Measurements from ENCODE around the gene TBC1D14.
A peak's percentile ranks its signal among the peaks of the same experiment; 100 is the strongest.

TBC1D14 gene

GRCh38 chr4:6909113-6909969, at the start of gene TBC1D14:
Gene TBC1D14, plus strand, starts transcription at chr4:6909826. Its CDS starts 13,564 bp downstream, at chr4:6923390.
- Histone ChIP-seq H3K4me1 (ENCODE audit: control insufficient read depth in 2 of 2, insufficient read depth in 2 of 2, low read length in 2 of 2) (peaks cover 21 to 24% of the 10 kb centered on the region in 2 donors), H3K9me3 (ENCODE audit: control insufficient read depth in 2 of 2, low read length in 2 of 2) (no peaks in the 10 kb centered on the region), H3K9ac (ENCODE audit: low read depth in 1 of 2, low read length in 2 of 2) (peak within 1 kb of the TSS; percentile 79 to 89), H3K4me3 (ENCODE audit: low read length in 2 of 2) (peak within 1 kb of the TSS; percentile 80), H3K27ac (ENCODE audit: low read depth in 2 of 2, low read length in 2 of 2) (peak within 1 kb of the TSS; percentile 94), H3K36me3 (ENCODE audit: control insufficient read depth in 2 of 2, insufficient read depth in 2 of 2, low read length in 2 of 2) (no peaks in the 10 kb centered on the region), H3K27me3 (ENCODE audit: control insufficient read depth in 2 of 2, insufficient read depth in 2 of 2, low read length in 2 of 2) (no peaks in the 10 kb centered on the region)

- Histone ChIP-seq H3K27me3 (ENCODE audit: control insufficient read depth in 2 of 2, insufficient read depth in 2 of 2, low read length in 2 of 2) (no peaks in the 10 kb centered on the region), H3K4me1 (ENCODE audit: control insufficient read depth in 2 of 2, insufficient read depth in 2 of 2, low read length in 2 of 2) (no peaks in the 10 kb centered on the region), H3K27ac (ENCODE audit: low read depth in 2 of 2, low read length in 2 of 2) (no peak overlapping the region), H3K36me3 (ENCODE audit: control insufficient read depth in 2 of 2, insufficient read depth in 2 of 2, low read length in 2 of 2) (peaks cover 40 to 50% of the 10 kb centered on the region in 2 donors), H3K9ac (ENCODE audit: low read depth in 1 of 2, low read length in 2 of 2) (no peak overlapping the region), H3K9me3 (ENCODE audit: control insufficient read depth in 2 of 2, low read length in 2 of 2) (no peaks in the 10 kb centered on the region), H3K4me3 (ENCODE audit: low read length in 2 of 2) (no peak overlapping the region)
Observed at GRCh38 chr4:6868386-6868785, 41.2 kb upstream of the TBC1D14 start.

GRCh38 chr4:6869944-6870343, 39.7 kb upstream of the TBC1D14 start:
- Histone ChIP-seq H3K4me3 (ENCODE audit: low read length in 2 of 2) (no peak overlapping the region), H3K4me1 (ENCODE audit: control insufficient read depth in 2 of 2, insufficient read depth in 2 of 2, low read length in 2 of 2) (no peaks in the 10 kb centered on the region), H3K36me3 (ENCODE audit: control insufficient read depth in 2 of 2, insufficient read depth in 2 of 2, low read length in 2 of 2) (peaks cover 48 to 58% of the 10 kb centered on the region in 2 donors), H3K27me3 (ENCODE audit: control insufficient read depth in 2 of 2, insufficient read depth in 2 of 2, low read length in 2 of 2) (no peaks in the 10 kb centered on the region), H3K9ac (ENCODE audit: low read depth in 1 of 2, low read length in 2 of 2) (no peak overlapping the region), H3K27ac (ENCODE audit: low read depth in 2 of 2, low read length in 2 of 2) (no peak overlapping the region), H3K9me3 (ENCODE audit: control insufficient read depth in 2 of 2, low read length in 2 of 2) (no peaks in the 10 kb centered on the region)

- Histone ChIP-seq H3K9me3 (ENCODE audit: control insufficient read depth in 2 of 2, low read length in 2 of 2) (no peaks in the 10 kb centered on the region), H3K9ac (ENCODE audit: low read depth in 1 of 2, low read length in 2 of 2) (no peak overlapping the region), H3K4me3 (ENCODE audit: low read length in 2 of 2) (no peak overlapping the region), H3K27me3 (ENCODE audit: control insufficient read depth in 2 of 2, insufficient read depth in 2 of 2, low read length in 2 of 2) (no peaks in the 10 kb centered on the region), H3K4me1 (ENCODE audit: control insufficient read depth in 2 of 2, insufficient read depth in 2 of 2, low read length in 2 of 2) (peaks cover 0 to 2% of the 10 kb centered on the region in 2 donors), H3K36me3 (ENCODE audit: control insufficient read depth in 2 of 2, insufficient read depth in 2 of 2, low read length in 2 of 2) (peaks cover 55 to 58% of the 10 kb centered on the region in 2 donors), H3K27ac (ENCODE audit: low read depth in 2 of 2, low read length in 2 of 2) (no peak overlapping the region)
Observed at GRCh38 chr4:6873291-6873690, 36.3 kb upstream of the TBC1D14 start.

- no peak overlapping the region for H3K4me3 ChIP-seq (ENCODE audit: low read length in 2 of 2)
- no peaks in the 10 kb centered on the region for H3K27me3 ChIP-seq (ENCODE audit: control insufficient read depth in 2 of 2, insufficient read depth in 2 of 2, low read length in 2 of 2)
- no peak overlapping the region for H3K27ac ChIP-seq (ENCODE audit: low read depth in 2 of 2, low read length in 2 of 2)
- H3K4me1 ChIP-seq (ENCODE audit: control insufficient read depth in 2 of 2, insufficient read depth in 2 of 2, low read length in 2 of 2), result peaks cover 0 to 2% of the 10 kb centered on the region in 2 donors
- H3K9ac ChIP-seq (ENCODE audit: low read depth in 1 of 2, low read length in 2 of 2), result no peak overlapping the region
- H3K36me3 ChIP-seq (ENCODE audit: control insufficient read depth in 2 of 2, insufficient read depth in 2 of 2, low read length in 2 of 2), result peaks cover 56 to 62% of the 10 kb centered on the region in 2 donors
- H3K9me3 ChIP-seq (ENCODE audit: control insufficient read depth in 2 of 2, low read length in 2 of 2), result no peaks in the 10 kb centered on the region
Observed at GRCh38 chr4:6873792-6874461, 35.7 kb upstream of the TBC1D14 start.

GRCh38 chr4:6874981-6875380, 34.6 kb upstream of the TBC1D14 start:
- Histone ChIP-seq H3K27ac (ENCODE audit: low read depth in 2 of 2, low read length in 2 of 2) (no peak overlapping the region), H3K36me3 (ENCODE audit: control insufficient read depth in 2 of 2, insufficient read depth in 2 of 2, low read length in 2 of 2) (peaks cover 64 to 69% of the 10 kb centered on the region in 2 donors), H3K4me1 (ENCODE audit: control insufficient read depth in 2 of 2, insufficient read depth in 2 of 2, low read length in 2 of 2) (peaks cover 0 to 2% of the 10 kb centered on the region in 2 donors), H3K4me3 (ENCODE audit: low read length in 2 of 2) (no peak overlapping the region), H3K9ac (ENCODE audit: low read depth in 1 of 2, low read length in 2 of 2) (no peak overlapping the region), H3K27me3 (ENCODE audit: control insufficient read depth in 2 of 2, insufficient read depth in 2 of 2, low read length in 2 of 2) (no peaks in the 10 kb centered on the region), H3K9me3 (ENCODE audit: control insufficient read depth in 2 of 2, low read length in 2 of 2) (no peaks in the 10 kb centered on the region)

- peaks cover 0 to 2% of the 10 kb centered on the region in 2 donors for H3K4me1 ChIP-seq (ENCODE audit: control insufficient read depth in 2 of 2, insufficient read depth in 2 of 2, low read length in 2 of 2)
- H3K36me3 ChIP-seq (ENCODE audit: control insufficient read depth in 2 of 2, insufficient read depth in 2 of 2, low read length in 2 of 2), result peaks cover 68 to 70% of the 10 kb centered on the region in 2 donors
- H3K27ac ChIP-seq (ENCODE audit: low read depth in 2 of 2, low read length in 2 of 2), result no peak overlapping the region
- H3K9me3 ChIP-seq (ENCODE audit: control insufficient read depth in 2 of 2, low read length in 2 of 2), result no peaks in the 10 kb centered on the region
- no peak overlapping the region for H3K9ac ChIP-seq (ENCODE audit: low read depth in 1 of 2, low read length in 2 of 2)
- H3K27me3 ChIP-seq (ENCODE audit: control insufficient read depth in 2 of 2, insufficient read depth in 2 of 2, low read length in 2 of 2), result no peaks in the 10 kb centered on the region
- H3K4me3 ChIP-seq (ENCODE audit: low read length in 2 of 2), result no peak overlapping the region
Observed at GRCh38 chr4:6875431-6875831, 34.2 kb upstream of the TBC1D14 start.

- Histone ChIP-seq H3K4me1 (ENCODE audit: control insufficient read depth in 2 of 2, insufficient read depth in 2 of 2, low read length in 2 of 2) (peaks cover 0 to 2% of the 10 kb centered on the region in 2 donors), H3K27me3 (ENCODE audit: control insufficient read depth in 2 of 2, insufficient read depth in 2 of 2, low read length in 2 of 2) (no peaks in the 10 kb centered on the region), H3K36me3 (ENCODE audit: control insufficient read depth in 2 of 2, insufficient read depth in 2 of 2, low read length in 2 of 2) (peaks cover 77 to 79% of the 10 kb centered on the region in 2 donors), H3K4me3 (ENCODE audit: low read length in 2 of 2) (no peak overlapping the region), H3K9me3 (ENCODE audit: control insufficient read depth in 2 of 2, low read length in 2 of 2) (no peaks in the 10 kb centered on the region), H3K27ac (ENCODE audit: low read depth in 2 of 2, low read length in 2 of 2) (no peak overlapping the region), H3K9ac (ENCODE audit: low read depth in 1 of 2, low read length in 2 of 2) (no peak overlapping the region)
Observed at GRCh38 chr4:6876440-6876839, 33.2 kb upstream of the TBC1D14 start.

- Histone ChIP-seq H3K9ac (ENCODE audit: low read depth in 1 of 2, low read length in 2 of 2) (no peak overlapping the region), H3K9me3 (ENCODE audit: control insufficient read depth in 2 of 2, low read length in 2 of 2) (no peaks in the 10 kb centered on the region), H3K27me3 (ENCODE audit: control insufficient read depth in 2 of 2, insufficient read depth in 2 of 2, low read length in 2 of 2) (no peaks in the 10 kb centered on the region), H3K36me3 (ENCODE audit: control insufficient read depth in 2 of 2, insufficient read depth in 2 of 2, low read length in 2 of 2) (peaks cover 76 to 79% of the 10 kb centered on the region in 2 donors), H3K4me1 (ENCODE audit: control insufficient read depth in 2 of 2, insufficient read depth in 2 of 2, low read length in 2 of 2) (peaks cover 0 to 2% of the 10 kb centered on the region in 2 donors), H3K4me3 (ENCODE audit: low read length in 2 of 2) (no peak overlapping the region), H3K27ac (ENCODE audit: low read depth in 2 of 2, low read length in 2 of 2) (no peak overlapping the region)
Observed at GRCh38 chr4:6877067-6877466, 32.6 kb upstream of the TBC1D14 start.

GRCh38 chr4:6878451-6879059, 31.1 kb upstream of the TBC1D14 start:
- no peak overlapping the region for H3K27ac ChIP-seq (ENCODE audit: low read depth in 2 of 2, low read length in 2 of 2)
- no peak overlapping the region for H3K4me3 ChIP-seq (ENCODE audit: low read length in 2 of 2)
- peaks cover 73 to 77% of the 10 kb centered on the region in 2 donors for H3K36me3 ChIP-seq (ENCODE audit: control insufficient read depth in 2 of 2, insufficient read depth in 2 of 2, low read length in 2 of 2)
- no peaks in the 10 kb centered on the region for H3K27me3 ChIP-seq (ENCODE audit: control insufficient read depth in 2 of 2, insufficient read depth in 2 of 2, low read length in 2 of 2)
- peaks cover 0 to 2% of the 10 kb centered on the region in 2 donors for H3K4me1 ChIP-seq (ENCODE audit: control insufficient read depth in 2 of 2, insufficient read depth in 2 of 2, low read length in 2 of 2)
- no peak overlapping the region for H3K9ac ChIP-seq (ENCODE audit: low read depth in 1 of 2, low read length in 2 of 2)
- no peaks in the 10 kb centered on the region for H3K9me3 ChIP-seq (ENCODE audit: control insufficient read depth in 2 of 2, low read length in 2 of 2)

All from mucosa of rectum (tissue), 2 donors.